ENCODE data around the gene SDHAF2. TPM values are rescaled to one million over a fixed set of nuclear protein-coding genes. Genes with fewer than 3 reads are reported as not detected.

The SDHAF2 gene
- total and polyA plus RNA-seq, 2 of the 13 experiments (the other 11 are each of a cell fraction or from before 2014, with no cell fraction given), result 44.2 to 70.4 TPM

DNA sequence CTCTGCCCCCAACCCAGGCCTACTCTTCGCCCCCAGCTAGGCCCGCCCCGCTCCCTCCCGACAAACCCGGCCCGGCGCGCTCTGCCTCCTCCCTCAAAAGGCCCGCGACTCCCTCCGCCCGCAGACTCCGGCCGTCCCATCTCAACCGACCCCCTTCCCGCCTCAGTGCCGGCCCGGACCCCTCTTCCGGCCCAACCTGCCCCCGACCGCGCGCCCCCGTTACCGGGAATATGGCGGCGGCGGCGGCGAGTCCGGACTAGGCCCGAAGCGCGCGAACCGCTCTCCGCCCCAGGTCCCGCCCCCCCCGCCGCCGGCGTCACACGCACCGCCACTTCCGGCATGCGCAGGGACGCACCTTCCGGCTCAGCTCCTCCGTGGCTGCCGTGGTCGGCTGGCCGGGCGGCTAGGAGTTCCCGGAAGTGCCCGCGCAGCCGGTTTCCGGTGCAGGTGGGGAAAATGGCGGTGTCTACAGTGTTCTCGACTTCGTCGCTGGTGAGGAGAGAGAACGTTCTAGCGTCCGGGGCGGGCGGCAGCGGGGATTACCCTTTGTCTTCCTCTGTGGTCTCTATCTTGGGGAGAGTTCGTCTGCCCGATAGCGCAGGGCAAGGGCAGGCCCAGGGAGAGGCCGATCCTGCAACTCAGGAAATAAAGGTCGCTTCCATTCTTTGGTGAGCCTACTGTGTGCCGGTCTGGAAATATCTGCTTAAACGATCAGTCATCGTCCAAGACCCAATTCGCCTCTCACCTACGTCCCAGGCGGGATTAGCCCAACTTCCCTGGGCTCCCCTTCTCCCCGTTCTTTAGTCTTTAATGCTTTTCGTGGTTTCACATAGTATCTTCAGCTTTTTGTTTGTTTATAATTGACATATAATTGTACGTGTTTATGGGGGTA, at the start of gene SDHAF2, which contains the start of gene CPSF7 (continued):
- TF ChIP-seq, protein P1, sequence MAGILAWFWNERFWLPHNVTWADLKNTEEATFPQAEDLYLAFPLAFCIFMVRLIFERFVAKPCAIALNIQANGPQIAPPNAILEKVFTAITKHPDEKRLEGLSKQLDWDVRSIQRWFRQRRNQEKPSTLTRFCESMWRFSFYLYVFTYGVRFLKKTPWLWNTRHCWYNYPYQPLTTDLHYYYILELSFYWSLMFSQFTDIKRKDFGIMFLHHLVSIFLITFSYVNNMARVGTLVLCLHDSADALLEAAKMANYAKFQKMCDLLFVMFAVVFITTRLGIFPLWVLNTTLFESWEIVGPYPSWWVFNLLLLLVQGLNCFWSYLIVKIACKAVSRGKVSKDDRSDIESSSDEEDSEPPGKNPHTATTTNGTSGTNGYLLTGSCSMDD (CRISPR knock-in tag; IDR thresholded peaks at IDR 0.05), result peak; percentile 78; the same call in 1 of the 2 replicates
- TF ChIP-seq ETV6 (CRISPR knock-in tag; conservative IDR thresholded peaks at IDR 0.05) (no peak), NFYC (CRISPR knock-in tag; IDR thresholded peaks at IDR 0.05) (peak; percentile 12; the same call in 1 of the 2 replicates), SOX6 (IDR thresholded peaks at IDR 0.05) (no peak), SOX6 (CRISPR knock-in tag; IDR thresholded peaks at IDR 0.05) (peak; percentile 51; the same call in 1 of the 2 replicates), NONO (IDR thresholded peaks at IDR 0.05) (no peak), NONO (CRISPR knock-in tag; conservative IDR thresholded peaks at IDR 0.05) (peak; percentile 84), RAD21 (CRISPR knock-in tag; IDR thresholded peaks at IDR 0.05) (no peak), ZNF570 (CRISPR knock-in tag; IDR thresholded peaks at IDR 0.05; ENCODE audit: borderline replicate concordance) (no peak), HIVEP1 (CRISPR knock-in tag; IDR thresholded peaks at IDR 0.05) (peak; percentile 70; the same call in 1 of the 2 replicates), ZSCAN30 (CRISPR knock-in tag; IDR thresholded peaks at IDR 0.05) (peak; percentile 73; the same call in 1 of the 2 replicates), ZNF256 (CRISPR knock-in tag; conservative IDR thresholded peaks at IDR 0.05) (no peak)
- TF ChIP-seq, protein P2, sequence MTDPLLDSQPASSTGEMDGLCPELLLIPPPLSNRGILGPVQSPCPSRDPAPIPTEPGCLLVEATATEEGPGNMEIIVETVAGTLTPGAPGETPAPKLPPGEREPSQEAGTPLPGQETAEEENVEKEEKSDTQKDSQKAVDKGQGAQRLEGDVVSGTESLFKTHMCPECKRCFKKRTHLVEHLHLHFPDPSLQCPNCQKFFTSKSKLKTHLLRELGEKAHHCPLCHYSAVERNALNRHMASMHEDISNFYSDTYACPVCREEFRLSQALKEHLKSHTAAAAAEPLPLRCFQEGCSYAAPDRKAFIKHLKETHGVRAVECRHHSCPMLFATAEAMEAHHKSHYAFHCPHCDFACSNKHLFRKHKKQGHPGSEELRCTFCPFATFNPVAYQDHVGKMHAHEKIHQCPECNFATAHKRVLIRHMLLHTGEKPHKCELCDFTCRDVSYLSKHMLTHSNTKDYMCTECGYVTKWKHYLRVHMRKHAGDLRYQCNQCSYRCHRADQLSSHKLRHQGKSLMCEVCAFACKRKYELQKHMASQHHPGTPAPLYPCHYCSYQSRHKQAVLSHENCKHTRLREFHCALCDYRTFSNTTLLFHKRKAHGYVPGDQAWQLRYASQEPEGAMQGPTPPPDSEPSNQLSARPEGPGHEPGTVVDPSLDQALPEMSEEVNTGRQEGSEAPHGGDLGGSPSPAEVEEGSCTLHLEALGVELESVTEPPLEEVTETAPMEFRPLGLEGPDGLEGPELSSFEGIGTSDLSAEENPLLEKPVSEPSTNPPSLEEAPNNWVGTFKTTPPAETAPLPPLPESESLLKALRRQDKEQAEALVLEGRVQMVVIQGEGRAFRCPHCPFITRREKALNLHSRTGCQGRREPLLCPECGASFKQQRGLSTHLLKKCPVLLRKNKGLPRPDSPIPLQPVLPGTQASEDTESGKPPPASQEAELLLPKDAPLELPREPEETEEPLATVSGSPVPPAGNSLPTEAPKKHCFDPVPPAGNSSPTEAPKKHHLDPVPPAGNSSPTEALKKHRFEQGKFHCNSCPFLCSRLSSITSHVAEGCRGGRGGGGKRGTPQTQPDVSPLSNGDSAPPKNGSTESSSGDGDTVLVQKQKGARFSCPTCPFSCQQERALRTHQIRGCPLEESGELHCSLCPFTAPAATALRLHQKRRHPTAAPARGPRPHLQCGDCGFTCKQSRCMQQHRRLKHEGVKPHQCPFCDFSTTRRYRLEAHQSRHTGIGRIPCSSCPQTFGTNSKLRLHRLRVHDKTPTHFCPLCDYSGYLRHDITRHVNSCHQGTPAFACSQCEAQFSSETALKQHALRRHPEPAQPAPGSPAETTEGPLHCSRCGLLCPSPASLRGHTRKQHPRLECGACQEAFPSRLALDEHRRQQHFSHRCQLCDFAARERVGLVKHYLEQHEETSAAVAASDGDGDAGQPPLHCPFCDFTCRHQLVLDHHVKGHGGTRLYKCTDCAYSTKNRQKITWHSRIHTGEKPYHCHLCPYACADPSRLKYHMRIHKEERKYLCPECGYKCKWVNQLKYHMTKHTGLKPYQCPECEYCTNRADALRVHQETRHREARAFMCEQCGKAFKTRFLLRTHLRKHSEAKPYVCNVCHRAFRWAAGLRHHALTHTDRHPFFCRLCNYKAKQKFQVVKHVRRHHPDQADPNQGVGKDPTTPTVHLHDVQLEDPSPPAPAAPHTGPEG (CRISPR knock-in tag; IDR thresholded peaks at IDR 0.05), result no peak
- TF ChIP-seq, protein P3, sequence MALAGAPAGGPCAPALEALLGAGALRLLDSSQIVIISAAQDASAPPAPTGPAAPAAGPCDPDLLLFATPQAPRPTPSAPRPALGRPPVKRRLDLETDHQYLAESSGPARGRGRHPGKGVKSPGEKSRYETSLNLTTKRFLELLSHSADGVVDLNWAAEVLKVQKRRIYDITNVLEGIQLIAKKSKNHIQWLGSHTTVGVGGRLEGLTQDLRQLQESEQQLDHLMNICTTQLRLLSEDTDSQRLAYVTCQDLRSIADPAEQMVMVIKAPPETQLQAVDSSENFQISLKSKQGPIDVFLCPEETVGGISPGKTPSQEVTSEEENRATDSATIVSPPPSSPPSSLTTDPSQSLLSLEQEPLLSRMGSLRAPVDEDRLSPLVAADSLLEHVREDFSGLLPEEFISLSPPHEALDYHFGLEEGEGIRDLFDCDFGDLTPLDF (CRISPR knock-in tag; IDR thresholded peaks at IDR 0.05), result peak; percentile 89
- TF ChIP-seq, protein P4, sequence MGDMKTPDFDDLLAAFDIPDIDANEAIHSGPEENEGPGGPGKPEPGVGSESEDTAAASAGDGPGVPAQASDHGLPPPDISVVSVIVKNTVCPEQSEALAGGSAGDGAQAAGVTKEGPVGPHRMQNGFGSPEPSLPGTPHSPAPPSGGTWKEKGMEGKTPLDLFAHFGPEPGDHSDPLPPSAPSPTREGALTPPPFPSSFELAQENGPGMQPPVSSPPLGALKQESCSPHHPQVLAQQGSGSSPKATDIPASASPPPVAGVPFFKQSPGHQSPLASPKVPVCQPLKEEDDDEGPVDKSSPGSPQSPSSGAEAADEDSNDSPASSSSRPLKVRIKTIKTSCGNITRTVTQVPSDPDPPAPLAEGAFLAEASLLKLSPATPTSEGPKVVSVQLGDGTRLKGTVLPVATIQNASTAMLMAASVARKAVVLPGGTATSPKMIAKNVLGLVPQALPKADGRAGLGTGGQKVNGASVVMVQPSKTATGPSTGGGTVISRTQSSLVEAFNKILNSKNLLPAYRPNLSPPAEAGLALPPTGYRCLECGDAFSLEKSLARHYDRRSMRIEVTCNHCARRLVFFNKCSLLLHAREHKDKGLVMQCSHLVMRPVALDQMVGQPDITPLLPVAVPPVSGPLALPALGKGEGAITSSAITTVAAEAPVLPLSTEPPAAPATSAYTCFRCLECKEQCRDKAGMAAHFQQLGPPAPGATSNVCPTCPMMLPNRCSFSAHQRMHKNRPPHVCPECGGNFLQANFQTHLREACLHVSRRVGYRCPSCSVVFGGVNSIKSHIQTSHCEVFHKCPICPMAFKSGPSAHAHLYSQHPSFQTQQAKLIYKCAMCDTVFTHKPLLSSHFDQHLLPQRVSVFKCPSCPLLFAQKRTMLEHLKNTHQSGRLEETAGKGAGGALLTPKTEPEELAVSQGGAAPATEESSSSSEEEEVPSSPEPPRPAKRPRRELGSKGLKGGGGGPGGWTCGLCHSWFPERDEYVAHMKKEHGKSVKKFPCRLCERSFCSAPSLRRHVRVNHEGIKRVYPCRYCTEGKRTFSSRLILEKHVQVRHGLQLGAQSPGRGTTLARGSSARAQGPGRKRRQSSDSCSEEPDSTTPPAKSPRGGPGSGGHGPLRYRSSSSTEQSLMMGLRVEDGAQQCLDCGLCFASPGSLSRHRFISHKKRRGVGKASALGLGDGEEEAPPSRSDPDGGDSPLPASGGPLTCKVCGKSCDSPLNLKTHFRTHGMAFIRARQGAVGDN (CRISPR knock-in tag; IDR thresholded peaks at IDR 0.05), result peak; percentile 95
- TF ChIP-seq, protein P5, sequence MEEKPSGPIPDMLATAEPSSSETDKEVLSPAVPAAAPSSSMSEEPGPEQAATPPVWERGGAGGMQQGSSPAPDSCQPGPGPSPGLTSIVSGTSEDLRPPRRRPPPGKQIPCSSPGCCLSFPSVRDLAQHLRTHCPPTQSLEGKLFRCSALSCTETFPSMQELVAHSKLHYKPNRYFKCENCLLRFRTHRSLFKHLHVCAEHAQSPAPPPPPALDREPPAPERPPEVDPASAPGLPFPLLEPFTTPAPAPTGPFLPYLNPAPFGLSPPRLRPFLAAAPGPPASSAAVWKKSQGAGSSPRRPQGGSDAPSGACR (CRISPR knock-in tag; IDR thresholded peaks at IDR 0.05), result peak; percentile 77; the same call in 1 of the 2 replicates
